ENCODE data around the gene PRXL2B.

The PRXL2B gene

DNA sequence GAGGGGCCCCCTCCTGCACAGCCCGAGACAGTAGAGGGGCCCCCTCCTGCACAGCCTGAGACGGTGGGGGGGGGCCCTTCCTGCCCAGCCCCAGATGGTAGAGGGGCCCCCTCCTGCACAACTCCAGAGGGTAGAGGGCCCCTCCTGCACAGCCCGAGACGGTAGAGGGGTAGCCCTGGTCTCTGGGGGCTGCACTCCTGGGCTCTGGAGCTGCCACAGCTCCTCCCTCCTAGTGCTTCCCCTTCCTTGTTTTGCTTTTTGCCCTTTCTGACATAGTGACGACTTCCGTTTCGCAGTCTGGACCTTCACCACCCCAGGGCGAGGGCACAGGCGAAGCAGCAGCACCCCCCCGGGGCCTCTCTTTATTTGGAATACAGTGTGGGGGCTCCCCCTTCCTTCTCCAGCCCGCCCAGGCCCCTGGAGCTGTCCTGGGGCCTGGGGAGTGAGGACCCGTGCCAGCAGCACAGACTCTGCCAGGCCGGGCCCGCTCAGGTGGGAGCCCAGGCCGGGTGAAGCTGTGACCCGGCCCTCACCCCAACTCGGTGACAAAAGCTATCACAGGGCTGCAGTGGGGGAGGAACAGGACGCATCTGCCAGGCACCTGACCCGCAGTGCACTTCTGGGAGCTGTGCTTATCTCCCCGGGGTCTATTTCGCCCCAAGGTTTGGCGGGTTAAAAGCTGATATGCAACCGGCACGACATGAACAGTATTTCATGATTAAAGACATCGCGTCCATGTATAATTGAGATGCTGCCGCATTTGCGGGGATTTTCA, 1.1 kb upstream of the PRXL2B start:
- DNase-seq, result peak; percentile 52

DNA sequence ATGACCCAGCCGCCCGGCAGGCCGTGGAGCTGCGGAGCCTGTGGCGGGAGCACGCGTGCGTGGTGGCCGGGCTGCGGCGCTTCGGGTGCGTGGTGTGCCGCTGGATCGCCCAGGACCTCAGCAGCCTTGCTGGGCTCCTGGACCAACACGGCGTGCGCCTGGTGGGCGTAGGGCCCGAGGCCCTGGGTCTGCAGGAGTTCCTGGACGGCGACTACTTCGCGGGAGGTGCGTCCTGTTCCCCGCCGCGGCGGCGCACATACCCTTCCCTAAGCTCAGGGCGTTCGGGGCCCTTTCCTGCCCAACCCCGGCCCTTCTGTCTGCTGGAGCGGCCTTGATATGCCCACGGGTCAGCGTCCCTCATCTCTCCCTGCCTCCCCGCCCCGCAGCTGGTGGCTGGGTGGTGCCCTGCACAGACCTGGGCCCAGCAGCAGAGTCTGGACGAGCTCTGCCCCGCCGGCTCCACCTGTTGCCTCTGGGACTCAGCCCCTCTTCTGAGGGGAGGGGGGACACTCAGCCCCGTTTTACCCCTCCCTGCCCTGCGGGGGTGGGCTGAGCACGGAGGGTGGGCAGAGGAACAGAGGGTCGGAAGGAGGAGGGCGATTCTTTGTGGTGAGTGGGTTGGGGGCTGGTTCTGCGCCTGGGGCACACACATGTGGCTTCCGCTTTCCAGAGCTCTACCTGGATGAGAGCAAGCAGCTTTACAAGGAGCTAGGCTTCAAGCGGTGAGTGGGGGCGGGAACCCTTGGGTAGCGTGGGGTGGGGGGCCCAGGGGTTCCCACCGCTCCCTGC, 688 bp downstream of the PRXL2B start:
- DNase-seq, result no peak

DNA sequence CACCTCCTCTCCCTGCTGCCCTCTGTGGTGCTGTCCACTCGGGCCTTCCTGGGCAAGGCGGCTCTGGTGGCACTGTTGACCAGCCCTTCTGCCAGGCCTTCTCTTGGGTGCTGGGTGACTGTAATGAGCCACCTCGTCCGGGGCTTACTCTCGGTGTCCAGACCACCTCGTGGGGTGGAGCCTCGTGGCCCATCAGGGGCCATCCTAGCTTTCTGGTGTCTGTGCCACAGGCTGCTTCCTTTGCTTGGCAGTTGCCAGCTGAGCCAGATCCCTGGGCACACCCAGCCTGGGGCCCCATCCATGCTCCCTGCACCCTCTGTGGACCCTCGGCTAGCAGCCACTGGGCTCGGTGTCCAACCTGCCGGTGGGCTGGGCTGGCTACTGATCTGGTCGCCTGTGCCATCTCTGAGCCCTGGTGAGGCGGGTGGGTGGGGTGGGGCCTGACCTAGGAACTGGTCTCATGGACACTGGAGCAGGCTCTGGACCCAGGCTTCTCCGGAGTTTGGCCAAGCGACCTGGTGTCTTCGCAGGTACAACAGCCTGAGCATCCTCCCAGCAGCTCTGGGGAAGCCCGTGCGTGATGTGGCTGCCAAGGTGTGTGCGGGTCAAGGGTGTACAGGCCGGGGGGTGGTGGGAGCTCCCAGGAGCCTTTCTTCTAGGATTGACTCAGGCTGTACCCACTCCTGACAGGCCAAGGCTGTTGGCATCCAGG, 1.4 kb downstream of the PRXL2B start:
- DNase-seq, result no peak

DNA sequence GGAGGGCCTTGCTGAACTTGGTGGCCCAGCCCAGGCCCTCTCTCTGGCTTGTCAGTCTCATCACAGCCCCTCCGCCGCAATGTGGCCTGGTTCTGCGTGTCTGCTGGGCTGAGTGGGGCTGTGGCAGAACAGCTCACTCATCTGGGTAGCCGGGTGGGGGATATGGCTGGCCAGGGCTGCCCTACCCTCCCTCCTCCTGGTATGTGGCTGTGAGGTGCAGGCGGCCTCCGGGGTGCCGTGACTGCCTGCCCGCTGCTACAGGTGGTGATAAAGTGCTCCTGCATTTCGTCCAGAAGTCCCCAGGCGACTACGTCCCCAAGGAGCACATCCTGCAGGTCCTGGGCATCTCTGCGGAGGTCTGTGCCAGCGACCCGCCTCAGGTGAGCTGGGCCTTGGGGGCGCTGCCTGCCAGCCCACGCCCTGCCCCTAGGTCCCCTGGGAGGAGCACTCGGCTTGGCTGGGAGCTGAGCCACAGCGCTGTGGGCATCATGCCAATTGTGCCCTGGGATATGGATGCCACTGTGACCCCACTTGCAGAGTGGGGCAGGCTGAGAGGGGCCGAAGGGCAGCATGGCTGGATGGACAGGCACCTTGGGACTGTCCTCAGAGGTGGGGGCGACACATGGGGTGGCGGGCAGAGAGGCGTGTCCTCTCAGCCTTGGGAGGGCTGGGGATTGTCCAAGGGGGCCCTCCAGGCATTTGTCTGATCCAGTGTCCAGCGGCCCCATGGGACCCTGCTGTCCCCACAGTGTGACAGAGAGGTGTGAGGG, 2.3 kb downstream of the PRXL2B start:
- DNase-seq, result no peak

DNA sequence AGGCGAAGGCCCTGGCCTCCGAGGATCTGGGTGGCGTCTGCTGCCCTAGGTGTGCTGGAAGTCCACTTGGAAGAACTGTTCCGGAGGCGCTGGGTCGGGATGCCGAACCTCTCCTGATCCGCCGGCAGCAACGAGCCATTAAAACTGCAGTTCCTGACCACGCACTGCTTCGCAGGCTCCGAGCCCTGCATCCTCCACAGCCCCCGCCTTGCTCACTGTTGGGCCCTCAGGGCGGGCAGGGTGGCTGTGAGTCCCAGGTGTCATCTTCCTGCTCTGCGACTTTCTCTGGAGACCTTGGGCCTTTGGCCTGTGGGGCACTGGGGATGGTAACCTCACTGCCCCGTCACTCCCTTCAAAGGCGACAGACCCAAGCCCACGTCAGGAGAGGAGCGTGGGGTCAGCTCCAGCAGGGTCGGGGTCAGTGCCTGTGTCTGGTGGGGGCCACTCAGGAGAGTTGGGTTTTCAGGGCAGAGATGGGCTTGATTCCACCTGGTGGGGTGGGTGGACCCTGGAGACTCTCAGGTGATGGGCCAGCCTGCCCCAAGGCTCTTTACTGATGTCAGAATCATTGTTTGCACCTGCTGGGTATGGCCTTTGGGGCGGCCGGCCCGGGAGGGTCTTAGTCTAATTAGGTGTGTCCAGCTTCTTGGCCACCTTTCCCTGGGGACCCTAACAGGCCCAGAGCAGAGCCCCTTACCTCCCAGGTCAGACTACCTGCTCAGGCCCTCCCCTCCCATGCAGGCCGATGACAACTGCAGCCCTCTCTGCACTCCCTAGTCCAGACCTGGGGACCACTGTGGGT, 3.1 kb downstream of the PRXL2B start:
- DNase-seq, result no peak

DNA sequence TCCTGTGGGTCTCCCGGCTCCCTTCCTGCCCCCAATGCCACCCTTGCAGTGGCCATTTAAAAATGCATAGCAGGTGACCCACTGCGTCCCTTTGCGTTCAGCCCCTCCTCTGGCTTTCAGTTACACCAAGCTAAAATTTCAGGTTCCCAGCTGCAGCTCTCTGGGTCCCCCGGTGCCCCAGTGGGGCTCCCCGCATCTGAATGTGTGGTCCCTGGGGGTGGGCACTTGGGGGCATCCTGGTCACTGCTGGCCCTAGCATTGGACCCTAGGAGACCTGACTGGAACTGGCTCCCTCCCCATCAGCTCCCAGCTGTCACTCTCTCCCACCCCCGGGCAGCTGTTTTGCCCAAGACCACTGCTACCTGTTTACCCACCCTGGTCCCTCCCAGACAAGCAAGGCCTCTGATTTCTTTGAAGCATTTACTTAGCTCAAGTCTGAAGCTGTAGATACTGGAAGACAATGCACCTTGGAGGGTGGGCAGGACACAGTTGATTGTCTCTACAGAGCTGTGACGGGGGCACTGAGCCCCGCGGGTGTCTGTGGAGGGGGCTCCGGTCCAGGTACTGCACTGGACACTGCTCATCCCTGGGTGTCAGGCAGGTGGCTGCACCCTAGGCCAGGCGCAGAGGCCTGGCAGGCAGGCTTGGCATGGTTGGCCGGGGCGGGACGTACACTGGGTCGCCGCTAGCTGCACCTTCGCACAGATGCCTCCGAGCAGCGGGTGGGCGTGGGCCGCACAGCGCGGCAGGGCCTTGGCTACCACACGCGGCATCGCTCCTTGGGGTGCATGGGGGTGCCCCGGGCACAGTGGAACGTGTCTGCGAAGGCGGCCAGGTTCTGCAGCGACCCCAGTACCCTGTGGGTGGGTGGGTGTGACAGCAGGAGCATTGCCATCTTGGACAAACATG, 3.9 kb downstream of the PRXL2B start:
- DNase-seq, result no peak

DNA sequence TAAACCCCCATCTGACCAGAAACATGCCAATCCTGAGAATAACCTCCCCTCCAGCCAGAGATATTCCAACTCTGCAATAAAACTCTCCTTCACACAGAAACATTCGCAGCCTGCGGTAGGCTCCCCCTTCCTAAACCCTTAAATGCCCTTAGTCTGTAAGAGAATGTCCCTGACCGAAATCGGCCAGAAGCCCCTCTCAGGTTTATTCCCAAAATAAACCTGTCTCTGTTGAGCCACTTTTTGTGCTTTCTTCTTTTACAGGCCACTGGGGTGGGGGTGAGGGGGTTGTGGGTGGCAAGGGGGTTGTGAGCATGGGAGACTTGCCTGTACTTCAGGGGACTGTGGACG, 4.6 kb downstream of the PRXL2B start:
- no peak for DNase-seq

DNA sequence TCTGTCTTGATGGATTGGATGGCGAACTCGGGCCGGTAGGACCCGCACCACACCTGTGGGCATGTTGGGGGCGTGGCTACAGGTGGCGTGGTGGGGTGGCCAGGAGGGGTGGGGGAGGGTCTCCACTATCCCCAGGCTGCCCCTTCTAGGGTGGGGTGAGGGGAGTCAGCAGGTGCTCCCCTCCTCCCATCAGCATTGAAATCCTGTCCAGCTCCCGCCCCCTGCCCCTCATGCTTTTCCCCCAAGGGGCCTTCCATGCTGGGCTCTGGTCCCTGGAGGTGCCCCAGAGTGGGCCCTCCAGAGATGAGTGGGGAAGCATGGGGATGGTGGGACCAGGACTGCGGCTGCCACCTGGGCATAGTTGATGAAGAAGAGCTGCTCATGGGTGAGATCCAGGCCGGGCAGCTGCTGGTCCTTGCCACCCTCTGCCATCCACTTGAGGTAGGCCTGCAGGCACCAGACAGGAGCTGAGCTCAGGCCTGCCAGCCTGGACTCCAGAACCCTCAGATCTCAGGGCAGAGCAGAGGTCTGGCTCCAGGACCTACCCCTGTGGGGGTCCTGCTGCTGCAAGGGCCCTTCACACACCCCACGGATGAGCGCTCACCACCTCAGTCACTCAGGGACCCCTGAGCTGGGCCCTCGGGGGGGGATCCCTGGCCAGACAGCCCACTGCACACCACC, 5.1 kb downstream of the PRXL2B start:
- DNase-seq, result no peak

DNA sequence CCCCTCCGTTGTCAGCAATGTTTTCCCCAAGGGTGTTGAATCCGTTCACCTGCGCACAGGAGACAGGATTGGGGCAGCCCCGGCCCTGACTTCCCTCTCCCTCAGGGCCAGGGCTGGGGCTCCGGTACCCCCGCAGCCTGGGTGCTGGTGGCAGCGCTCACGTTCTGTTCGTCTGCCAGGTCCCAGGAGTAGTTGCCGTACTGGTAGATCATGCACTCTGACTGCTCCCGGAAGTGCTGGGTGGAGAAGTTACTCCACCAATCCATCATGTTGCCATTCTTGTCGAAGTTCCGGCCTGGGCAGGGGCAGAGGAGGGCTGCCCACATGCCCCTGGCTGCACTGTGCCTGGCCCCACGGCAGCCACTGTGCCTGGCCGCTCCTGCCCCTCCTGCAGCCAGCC, 6.1 kb downstream of the PRXL2B start:
- DNase-seq, result no peak

DNA sequence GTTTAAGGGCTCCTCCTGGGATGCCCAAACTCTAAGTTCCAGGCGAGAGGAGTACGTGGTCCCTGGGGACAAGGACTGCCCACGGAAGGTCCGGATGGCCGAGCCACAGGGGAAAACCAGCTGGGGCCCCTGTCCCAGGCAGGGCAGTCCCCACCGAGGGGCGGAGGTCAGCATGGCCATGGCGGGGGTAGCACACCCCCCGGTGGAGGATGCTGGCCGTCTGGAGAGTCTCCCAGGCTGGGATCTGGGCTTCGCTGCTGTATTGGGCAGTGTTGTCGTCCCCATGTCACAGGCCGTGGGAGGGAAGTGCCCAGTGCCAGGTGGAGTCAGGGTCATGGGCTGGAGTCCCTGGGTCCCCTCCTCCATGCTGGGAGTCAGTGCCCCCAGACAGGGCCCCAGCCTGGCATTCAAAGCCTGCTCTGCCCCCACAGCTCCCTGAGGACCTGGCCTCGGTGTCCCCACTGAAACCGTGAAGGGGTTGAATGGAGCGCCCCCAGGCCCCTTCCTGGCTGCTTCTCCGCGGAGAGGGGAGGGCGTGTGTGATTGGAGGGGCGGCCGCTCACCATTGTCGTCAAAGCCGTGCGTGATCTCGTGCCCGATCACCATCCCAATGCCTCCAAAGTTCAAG, 6.8 kb downstream of the PRXL2B start:
- no peak for DNase-seq

DNA sequence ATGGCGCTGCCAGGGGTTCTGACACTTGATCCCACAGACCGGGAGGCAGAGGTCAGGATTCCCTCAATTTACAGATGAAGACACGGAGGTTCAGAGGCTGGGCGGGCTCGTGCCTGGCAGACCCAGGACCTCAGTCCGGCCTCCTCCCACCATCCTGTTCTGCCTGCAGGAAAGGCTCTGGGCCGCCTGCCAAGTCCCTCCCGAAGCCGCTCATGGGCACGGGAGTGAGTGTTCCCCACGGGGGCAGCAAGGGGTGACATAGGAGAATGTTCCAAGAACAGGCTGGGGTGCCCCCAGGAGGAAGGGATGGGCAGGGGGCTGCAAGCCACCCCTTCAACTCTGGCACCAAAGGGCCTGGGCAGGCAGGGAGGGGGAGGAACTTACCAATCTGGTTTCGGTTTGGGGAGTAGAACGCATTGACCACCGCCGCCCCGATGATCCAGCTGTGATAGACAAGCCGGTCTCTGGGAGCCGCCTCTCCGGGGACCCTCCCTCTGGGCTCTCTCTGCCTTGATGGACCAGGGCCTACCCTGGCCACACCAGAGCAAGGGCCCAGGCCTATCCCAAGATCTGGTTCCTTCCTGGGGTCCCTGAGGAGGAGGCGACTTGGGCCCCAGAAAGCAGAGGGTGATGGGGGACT, 7.5 kb downstream of the PRXL2B start:
- DNase-seq, result peak; percentile 13

DNA sequence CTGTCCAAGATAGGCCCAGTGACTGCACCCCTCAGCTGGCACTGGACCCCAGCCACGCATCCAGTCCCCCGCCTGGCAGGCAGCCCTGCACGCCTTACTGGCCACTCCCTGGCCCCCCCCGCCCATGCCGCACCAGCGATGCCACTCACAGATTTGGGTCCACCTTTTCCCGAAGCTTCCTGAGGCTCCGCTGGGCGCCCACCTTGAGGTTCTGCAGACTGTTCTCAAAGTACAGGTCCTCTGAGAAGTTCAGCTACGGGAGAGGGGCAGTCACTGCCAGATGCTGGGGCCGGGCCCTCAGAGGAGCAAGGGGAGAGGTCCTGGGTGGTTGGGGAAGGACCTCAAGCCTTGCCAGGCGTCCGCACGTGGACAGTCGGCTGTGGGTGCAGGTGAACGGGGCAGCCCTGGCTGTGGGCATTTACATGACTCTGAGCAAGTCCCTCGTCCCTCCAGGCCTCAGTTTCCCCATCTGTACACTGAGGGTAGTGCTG, 8.1 kb downstream of the PRXL2B start:
- no peak for DNase-seq

DNA sequence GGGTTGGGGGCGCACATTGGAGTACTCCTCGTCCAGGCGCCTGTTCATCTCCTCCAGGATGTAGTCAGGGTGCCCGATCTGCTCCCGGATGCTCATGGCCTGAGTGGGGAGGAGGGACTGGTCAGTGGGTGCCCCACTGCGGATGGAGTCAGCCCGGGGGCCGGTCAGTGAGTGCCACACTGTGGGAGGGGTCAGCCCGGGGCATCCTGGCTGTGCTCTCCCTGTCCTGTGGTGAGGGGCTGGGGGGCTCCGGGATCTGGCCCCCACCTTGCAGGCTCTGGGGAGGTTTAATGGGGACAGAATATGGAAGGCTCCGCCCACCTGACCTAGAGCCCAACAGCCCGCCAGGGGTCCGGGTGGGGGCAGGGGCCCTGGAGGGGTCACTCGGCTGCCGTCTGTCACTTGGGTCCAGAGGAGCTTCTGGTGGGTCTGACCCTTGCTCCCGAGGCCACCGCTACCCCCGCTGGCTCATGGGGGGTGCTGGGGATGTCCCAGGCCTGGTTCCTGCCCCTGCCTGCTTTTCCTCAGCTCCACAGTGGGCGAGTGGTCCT, 8.8 kb downstream of the PRXL2B start:
- no peak for DNase-seq

DNA sequence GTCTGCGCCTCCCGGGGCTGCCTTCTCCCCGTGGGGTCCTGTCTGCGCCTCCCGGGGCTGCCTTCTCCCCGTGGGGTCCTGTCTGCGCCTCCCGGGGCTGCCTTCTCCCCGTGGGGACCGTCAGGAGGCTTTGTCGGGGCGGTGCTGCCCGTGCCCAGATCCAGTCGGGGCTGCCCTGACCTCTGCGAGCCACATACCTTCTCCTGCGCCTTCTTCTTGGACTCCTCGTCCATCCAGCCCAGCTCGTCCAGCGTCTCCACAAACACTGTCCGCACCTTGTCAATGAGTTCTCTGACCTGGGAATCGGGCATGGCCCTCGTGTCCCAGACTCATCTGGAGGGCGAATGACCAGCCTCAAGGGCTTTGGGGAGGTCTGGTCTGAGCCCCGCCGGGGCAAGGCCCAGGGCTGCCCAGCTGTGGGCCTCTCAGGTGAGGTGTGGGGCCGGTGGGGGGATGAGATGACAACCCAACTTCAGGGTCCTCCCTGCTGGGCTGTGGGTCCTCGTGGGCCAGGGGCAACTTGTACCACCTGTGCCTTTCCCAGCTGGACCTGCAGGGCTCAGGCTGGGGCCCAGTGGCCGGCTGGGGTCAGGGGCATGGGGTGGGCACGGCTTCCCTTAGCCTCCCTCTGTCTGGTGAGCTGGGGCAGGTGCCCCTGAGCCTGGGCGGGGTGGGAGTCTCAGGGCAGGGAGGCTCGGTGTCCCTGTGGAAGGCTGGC, 9.4 kb downstream of the PRXL2B start:
- DNase-seq, result no peak

DNA sequence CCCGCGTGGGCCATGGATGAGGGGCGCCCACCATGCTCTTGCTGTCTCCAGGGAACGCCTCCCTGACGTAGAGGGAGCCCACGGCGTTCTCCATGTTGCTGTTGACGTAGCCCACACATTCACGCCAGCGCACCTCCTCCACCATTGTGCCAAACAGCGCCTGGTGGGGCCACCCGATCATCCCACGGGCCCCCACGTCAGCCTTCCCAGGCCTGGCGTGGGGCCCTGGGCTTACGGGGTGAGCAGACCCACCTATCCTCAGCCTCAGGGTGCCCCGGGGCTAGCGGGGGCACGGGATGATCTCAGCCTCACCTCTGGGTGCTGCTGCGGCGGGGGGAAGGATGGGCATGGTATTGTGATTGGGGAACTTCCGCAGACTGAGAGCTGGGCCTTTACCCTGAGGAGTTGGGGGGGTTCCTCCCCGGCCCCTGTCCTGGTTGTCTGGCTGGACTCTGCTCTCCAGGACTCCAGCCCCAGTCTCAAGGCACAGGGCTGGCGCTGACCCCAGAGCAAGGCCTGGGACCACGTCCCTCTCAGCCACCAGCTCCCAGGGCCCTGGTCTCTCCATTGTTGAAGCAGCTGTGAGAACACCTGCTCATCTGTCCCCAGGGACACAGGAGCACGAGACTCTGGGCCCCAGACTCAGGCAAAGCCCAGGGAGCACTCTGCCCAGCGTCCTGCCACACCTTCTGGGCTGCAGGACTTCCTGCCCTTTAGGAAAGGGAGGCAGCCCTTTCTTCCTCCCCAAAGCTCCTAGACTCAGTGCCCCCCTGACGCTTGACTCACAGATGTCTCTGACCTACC, 10.2 kb downstream of the PRXL2B start:
- DNase-seq, result no peak

DNA sequence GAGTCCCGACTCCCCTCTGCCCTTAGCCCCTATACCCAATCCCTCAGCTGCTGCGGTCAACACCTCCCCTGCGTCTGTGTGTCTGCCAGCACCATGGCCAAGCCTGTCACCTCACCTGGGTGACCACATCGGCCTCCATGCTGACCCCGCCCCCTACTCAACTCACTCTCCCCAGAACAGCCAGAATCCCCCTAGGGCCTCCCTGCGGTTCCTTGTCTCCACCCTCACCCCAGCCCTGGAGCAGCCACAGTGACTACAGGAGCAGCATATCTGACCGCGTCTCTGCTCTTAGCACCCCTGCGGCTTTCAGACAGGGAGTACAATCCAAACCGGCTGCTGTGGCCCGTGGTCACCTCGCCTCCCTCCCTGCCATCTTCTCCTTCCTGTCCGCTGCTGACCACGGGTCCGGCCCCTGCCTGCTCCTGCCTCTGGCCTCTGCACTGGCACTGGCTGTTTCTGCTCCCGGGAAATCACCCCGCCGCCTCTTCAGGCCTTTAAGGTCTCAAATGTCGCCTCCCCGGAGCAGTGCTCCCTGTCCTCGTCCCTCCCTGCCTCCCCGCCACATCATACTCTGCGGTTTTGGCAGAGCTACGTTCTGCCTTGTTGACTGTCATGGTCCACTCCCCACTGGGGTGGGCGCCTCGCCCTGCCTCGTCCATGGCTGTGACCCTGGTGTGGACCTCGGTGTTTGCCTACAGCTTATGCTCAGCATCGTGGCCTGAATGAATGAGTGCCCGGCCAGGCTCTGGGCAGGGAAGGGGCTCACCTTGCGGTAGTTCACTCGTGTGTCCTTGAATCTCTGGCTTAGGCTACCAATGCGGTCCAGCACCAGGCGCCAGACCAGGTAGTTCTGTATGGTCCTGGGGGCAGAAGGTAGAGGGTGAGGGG, 11.1 kb downstream of the PRXL2B start:
- DNase-seq, result no peak

Data from fibroblast of skin of scalp (primary cell).